GM21529 (cell line): ENCODE data around the gene KRTAP23-1.

Experiments used
- ATAC-seq: cut with Tn5 transposase; IDR thresholded peaks from one replicate; pipeline ENCODE4 v1.9.1; 2021; ENCODE audit not compliant: unreplicated experiment

The KRTAP23-1 gene

GRCh38 chr21:30315701-30316100 is 32.7 kb downstream of the KRTAP23-1 start:
- no peak for ATAC-seq

GRCh38 chr21:30306884-30307283 is 41.5 kb downstream of the KRTAP23-1 start:
- ATAC-seq, result no peak

- ATAC-seq, result no peak
Measured at GRCh38 chr21:30305136-30305535, 43.3 kb downstream of the KRTAP23-1 start.
